Stimulated activated effector memory CD8-positive, alpha-beta T cell treated with anti-CD3 and anti-CD28 coated beads, Interleukin-12 subunit alpha, Interleukin-12 subunit beta, amount 100 ng/mL, for 72 hours (primary cell): ENCODE results near the gene SBF1.

Experiments
- ATAC-seq: fragments of 150-1000 bp; cut with Tn5 transposase; 2 replicates; pipeline ENCODE4 v1.10.0; 2021
- DNase-seq, 2 donors: peaks; one replicate each; pipeline ENCODE4 v3.0.0; 2021 to 2022; ENCODE audit warnings: low spot score in 2 of 2
- H3K27ac Mint-ChIP-seq: one replicate; pipeline ENCODE4 v1.8.0; 2022; ENCODE audit warnings: mild to moderate bottlenecking, mixed read lengths
- H3K36me3 Mint-ChIP-seq: one replicate; pipeline ENCODE4 v1.8.0; 2022; ENCODE audit warnings: mild to moderate bottlenecking, mixed read lengths
- H3K4me1 Mint-ChIP-seq: one replicate; pipeline ENCODE4 v1.8.0; 2022; ENCODE audit warnings: mixed read lengths
- H3K4me3 Mint-ChIP-seq: one replicate; pipeline ENCODE4 v1.8.0; 2022; ENCODE audit warnings: mild to moderate bottlenecking, mixed read lengths
- H3K9me3 Mint-ChIP-seq: one replicate; pipeline ENCODE4 v1.8.0; 2022; ENCODE audit warnings: mixed read lengths

SBF1 gene

GRCh38 chr22:50447576-50448551 lies 27.0 kb downstream of the SBF1 start:
- peak overlapping the region; percentile 86 for H3K27ac Mint-ChIP-seq
- ATAC-seq: no peak
- H3K4me3 Mint-ChIP-seq: no peak overlapping the region
- peaks cover 96% of the 10 kb centered on the region for H3K36me3 Mint-ChIP-seq
- DNase-seq: no peak
- no peaks in the 10 kb centered on the region for H3K9me3 Mint-ChIP-seq
- H3K4me1 Mint-ChIP-seq: peaks cover 41% of the 10 kb centered on the region

GRCh38 chr22:50446708-50447575 lies 27.9 kb downstream of the SBF1 start:
- Mint-ChIP-seq H3K36me3 (peaks cover 96% of the 10 kb centered on the region), H3K9me3 (no peaks in the 10 kb centered on the region), H3K4me1 (peaks cover 37% of the 10 kb centered on the region), H3K27ac (peak overlapping the region; percentile 93), H3K4me3 (no peak overlapping the region)
- no peak for ATAC-seq
- no peak for DNase-seq

GRCh38 chr22:50445880-50446707 lies 28.7 kb downstream of the SBF1 start:
- no peak for ATAC-seq
- peak overlapping the region; percentile 93 for H3K27ac Mint-ChIP-seq
- H3K36me3 Mint-ChIP-seq: peaks cover 96% of the 10 kb centered on the region
- H3K9me3 Mint-ChIP-seq: no peaks in the 10 kb centered on the region
- no peak overlapping the region for H3K4me3 Mint-ChIP-seq
- H3K4me1 Mint-ChIP-seq: peaks cover 37% of the 10 kb centered on the region
- DNase-seq: no peak

- Mint-ChIP-seq H3K4me3 (peak overlapping the region; percentile 23), H3K9me3 (no peaks in the 10 kb centered on the region), H3K4me1 (peaks cover 37% of the 10 kb centered on the region), H3K36me3 (peaks cover 96% of the 10 kb centered on the region), H3K27ac (peak overlapping the region; percentile 93)
- no peak for DNase-seq
- peak; percentile 45 for ATAC-seq
Measured at GRCh38 chr22:50445071-50445879, 29.6 kb downstream of the SBF1 start.

GRCh38 chr22:50444663-50445062 lies 30.2 kb downstream of the SBF1 start:
- H3K27ac Mint-ChIP-seq: peak overlapping the region; percentile 93

GRCh38 chr22:50443801-50444625 lies 30.8 kb downstream of the SBF1 start:
- Mint-ChIP-seq H3K4me1 (peaks cover 30% of the 10 kb centered on the region), H3K36me3 (peaks cover 93% of the 10 kb centered on the region), H3K27ac (peak overlapping the region; percentile 88)

More at GRCh38 chr22:50444663-50445062, 30.2 kb downstream of the SBF1 start:
- ATAC-seq (no peak), DNase-seq (no peak)
- peaks cover 34% of the 10 kb centered on the region for H3K4me1 Mint-ChIP-seq
- peaks cover 96% of the 10 kb centered on the region for H3K36me3 Mint-ChIP-seq
- H3K9me3 Mint-ChIP-seq: no peaks in the 10 kb centered on the region
- H3K4me3 Mint-ChIP-seq: no peak overlapping the region

GRCh38 chr22:50443197-50443596 lies 31.6 kb downstream of the SBF1 start:
- H3K36me3 Mint-ChIP-seq: peaks cover 85% of the 10 kb centered on the region
- H3K9me3 Mint-ChIP-seq: no peaks in the 10 kb centered on the region
- DNase-seq: no peak
- H3K4me3 Mint-ChIP-seq: no peak overlapping the region
- H3K27ac Mint-ChIP-seq: peak overlapping the region; percentile 88
- H3K4me1 Mint-ChIP-seq: peaks cover 24% of the 10 kb centered on the region
- ATAC-seq: no peak

More at GRCh38 chr22:50443801-50444625, 30.8 kb downstream of the SBF1 start:
- H3K9me3 Mint-ChIP-seq: no peaks in the 10 kb centered on the region
- ATAC-seq: no peak
- DNase-seq: no peak
- H3K4me3 Mint-ChIP-seq: no peak overlapping the region

- peak overlapping the region; percentile 64 for H3K27ac Mint-ChIP-seq
- DNase-seq (no peak), ATAC-seq (no peak)
- no peak overlapping the region for H3K4me3 Mint-ChIP-seq
- H3K36me3 Mint-ChIP-seq: peaks cover 70% of the 10 kb centered on the region
- H3K9me3 Mint-ChIP-seq: no peaks in the 10 kb centered on the region
- peaks cover 20% of the 10 kb centered on the region for H3K4me1 Mint-ChIP-seq
Measured at GRCh38 chr22:50441428-50441993, 33.3 kb downstream of the SBF1 start.

- Mint-ChIP-seq H3K4me1 (peaks cover 16% of the 10 kb centered on the region), H3K36me3 (peaks cover 62% of the 10 kb centered on the region), H3K4me3 (no peak overlapping the region), H3K27ac (peak overlapping the region; percentile 64), H3K9me3 (no peaks in the 10 kb centered on the region)
- DNase-seq (no peak), ATAC-seq (no peak)
Measured at GRCh38 chr22:50440544-50441249, 34.1 kb downstream of the SBF1 start.

GRCh38 chr22:50439871-50440331 lies 34.9 kb downstream of the SBF1 start:
- no peak for DNase-seq
- ATAC-seq: peak; percentile 6
- Mint-ChIP-seq H3K9me3 (no peaks in the 10 kb centered on the region), H3K36me3 (peaks cover 62% of the 10 kb centered on the region), H3K4me3 (no peak overlapping the region), H3K4me1 (peaks cover 12% of the 10 kb centered on the region), H3K27ac (peak overlapping the region; percentile 64)

- H3K36me3 Mint-ChIP-seq: peaks cover 58% of the 10 kb centered on the region
Measured at GRCh38 chr22:50439314-50439870, 35.4 kb downstream of the SBF1 start.

More at GRCh38 chr22:50439314-50439870, 35.4 kb downstream of the SBF1 start:
- H3K4me1 Mint-ChIP-seq: peaks cover 11% of the 10 kb centered on the region
- ATAC-seq (no peak), DNase-seq (no peak)
- peak overlapping the region; percentile 64 for H3K27ac Mint-ChIP-seq
- no peak overlapping the region for H3K4me3 Mint-ChIP-seq
- H3K9me3 Mint-ChIP-seq: no peaks in the 10 kb centered on the region
